ENCODE measurements around the gene SLC13A2.

Gene SLC13A2

DNA sequence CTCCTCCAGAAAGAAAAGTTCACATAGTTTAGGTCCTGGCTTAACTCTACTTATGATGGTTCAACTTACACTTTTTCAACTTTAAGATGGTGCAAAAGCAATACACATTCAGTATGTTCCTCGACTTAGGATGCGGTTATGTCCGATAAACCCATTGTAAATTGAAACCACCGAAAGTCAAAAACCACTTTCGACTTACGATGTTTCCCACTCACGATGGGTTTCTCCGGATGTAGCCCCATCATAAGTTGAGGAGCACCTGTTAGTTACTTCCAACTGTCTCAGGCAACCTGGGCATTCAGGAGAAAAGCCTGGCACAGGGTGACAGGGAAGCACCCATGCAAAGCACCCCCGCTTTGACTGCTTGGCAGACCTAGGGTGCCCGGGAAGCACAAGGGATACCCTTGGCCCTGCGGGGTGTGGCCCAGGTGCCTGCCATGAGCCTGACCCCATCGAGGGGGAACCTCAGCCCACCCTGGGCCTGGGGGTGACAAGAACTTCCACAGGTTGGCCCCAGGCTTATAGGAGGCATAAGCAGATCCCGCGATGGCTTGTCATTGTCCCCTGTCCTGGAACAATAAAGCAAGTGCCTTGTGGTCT, 65.0 kb downstream of the SLC13A2 start:
- no peak for DNase-seq

DNA sequence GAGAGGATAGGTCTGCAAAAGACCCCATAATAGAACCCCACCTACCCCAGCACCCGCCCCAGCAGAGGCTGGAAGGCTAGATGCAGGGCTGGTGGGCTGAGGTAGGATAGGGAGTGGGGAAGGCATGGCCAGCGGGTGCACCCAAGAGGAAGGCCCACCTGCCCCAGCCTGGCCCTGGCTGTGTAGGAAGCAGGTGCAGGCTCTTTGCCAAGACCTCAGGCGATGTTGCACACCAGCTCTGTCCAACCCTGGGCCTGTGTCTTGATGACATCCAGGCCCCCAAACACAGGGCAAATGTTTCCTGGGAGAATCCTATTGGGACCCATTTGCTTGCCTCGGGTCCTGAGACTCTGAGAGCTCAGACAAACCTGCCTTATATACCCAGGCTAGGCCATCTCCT, 66.8 kb downstream of the SLC13A2 start:
- no peak for DNase-seq

DNA sequence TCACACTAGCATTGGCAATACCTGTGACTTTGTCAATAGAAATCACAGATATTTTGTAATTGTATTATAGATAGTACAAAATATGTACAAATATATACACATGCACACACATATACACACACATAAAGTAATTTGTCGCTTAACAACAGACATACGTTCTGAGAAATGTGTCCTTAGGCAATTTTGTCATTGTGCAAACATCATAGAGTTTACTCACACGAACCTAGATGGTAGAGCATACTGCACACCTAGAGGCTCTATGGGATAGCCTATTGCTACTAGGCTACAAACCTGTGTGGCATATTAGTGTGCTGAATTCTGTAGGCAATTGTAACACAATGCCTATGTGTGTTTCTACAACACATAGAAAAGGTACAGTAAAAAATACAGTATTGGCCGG, 68.0 kb downstream of the SLC13A2 start:
- no peak for DNase-seq

DNA sequence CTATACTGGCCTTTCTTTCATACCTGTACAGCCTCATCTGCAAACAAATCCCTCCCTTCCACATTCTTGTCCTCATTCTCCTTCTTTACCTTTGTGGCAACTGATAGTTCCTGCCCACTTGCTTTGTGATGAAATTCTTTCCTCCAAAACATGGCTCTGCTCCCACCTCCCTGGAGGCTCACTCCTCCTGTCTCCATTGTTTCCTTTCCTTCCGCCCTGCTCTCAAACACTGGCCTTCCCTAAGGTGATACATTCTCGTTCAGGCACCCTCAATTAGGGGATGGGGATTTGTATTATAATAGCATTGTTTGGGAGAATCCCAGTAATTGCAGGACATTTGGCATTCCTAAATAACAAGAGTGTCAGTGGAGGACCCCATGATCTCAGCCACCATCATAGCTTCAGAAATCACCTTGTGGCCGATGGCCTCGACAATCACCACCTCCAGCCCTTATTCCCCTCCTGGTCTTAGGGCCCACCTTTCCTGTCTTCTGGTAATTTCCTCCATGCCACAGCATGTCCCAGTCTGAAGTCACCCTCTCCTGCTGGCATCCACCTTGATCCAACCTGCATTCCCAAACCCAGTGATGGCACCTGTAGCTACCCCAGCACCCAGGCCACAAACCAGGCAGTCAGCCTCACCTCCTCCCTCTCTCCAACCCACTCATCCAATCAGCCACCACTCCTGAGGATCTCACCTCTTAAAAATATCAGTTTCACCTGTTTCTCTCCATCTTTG, 71.1 kb downstream of the SLC13A2 start:
- DNase-seq = no peak

DNA sequence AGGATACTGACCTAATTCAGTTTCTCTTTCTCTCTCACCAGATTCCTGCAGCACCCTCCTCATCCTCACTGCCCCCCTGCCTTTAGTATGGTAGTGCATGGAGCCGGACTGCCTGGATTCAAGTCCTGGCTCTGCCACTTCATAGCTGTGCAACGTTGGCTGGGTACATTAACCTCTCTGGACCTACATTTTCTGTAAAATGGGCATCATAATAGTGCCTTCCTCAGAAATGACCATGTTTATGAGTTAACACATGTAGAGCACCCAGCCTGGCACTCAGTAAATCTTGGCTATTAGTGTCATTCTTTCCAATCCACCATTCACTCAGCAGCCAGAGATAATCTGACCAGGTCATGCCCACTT, 71.7 kb downstream of the SLC13A2 start:
- DNase-seq = no peak

DNA sequence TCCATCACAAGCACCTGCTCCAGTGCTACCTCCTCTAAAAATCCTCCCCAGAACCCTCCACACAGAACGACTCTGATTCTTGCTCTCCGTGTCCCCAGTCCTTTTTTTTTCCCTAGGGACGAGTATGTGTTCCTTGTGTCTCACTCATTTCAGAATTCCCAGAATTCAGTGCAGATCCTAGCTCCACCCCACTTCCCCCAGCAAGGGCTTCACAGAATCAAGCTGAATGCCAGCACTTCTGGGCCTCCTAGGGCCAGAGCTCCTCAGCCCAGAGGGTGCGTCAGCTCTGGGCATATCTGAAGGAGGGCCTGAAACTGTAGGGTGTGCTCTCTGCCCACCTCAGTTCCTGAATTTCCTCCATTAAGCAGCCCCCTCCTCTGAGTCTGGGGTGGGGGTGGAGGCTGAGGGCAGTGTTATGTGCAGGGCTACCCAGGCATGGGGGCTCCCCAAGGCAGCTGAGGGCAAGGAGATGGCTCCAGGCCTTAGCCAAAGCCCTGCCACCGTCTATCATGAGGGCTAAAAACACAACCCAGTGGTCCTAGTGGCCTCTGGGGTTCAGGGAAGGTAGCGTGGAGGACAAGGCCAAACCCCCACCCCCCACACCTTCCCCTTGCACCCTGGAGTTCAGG, 72.5 kb downstream of the SLC13A2 start:
- DNase-seq = no peak

DNA sequence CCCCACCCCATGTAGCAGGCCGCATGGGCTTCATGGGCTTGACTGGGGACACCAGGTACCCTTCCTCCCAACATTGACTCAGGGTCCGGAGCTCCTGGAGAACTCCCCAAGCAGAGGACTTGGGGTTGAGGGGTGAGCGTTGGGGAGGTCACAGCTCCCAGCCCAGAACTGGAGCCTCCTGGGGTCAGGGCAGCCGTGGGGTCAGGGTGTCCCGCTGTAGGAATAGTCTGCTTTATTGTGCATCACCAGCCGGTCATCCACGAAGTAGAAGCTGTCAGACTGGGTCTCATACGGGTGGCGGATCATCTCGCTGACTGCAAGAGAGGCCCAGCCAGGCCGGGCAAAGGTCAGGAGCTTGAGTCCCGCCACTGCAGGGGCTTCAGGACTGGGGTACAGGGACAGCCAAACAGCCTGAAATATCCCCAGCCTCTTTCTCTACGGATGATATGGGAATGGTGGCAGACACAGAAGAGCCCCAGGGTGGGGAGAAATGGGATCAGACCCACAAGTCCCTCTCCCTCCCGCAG, 73.7 kb downstream of the SLC13A2 start:
- DNase-seq = no peak
